ENCODE data around the gene KDM1A. TPM values are rescaled to one million over a fixed set of nuclear protein-coding genes. Genes with fewer than 3 reads are reported as not detected.

KDM1A gene
- total and polyA plus RNA-seq, 2 donors (not counting 3 experiments of a cell fraction or from before 2014, with no cell fraction given) = 105 to 111 TPM

GRCh38 chr1:22970096-22970495 lies 49.2 kb upstream of the KDM1A start:
- FAIRE-seq (no peak), DNase-seq (ENCODE audit: low read depth, low spot score) (no peak)
- H3K9me3 ChIP-seq (replicated peaks; ENCODE audit: control insufficient read depth, insufficient read depth, low read length) = no peaks in the 10 kb centered on the region
- H2AFZ ChIP-seq (ENCODE audit: low read depth, low read length) = no peak overlapping the region
- ChIA-PET POLR2A (no interaction called here), CTCF (interaction anchor here (1.5 kb wide), 1 partner anchor 35 kb away, joined by 4 read pairs; no protein-coding TSS in a partner anchor)
- H3K9me1 ChIP-seq (replicated peaks; ENCODE audit: control insufficient read depth, extremely low read depth, insufficient read depth, low read length) = no peaks in the 10 kb centered on the region
- no peak for TF ChIP-seq MYC (IDR thresholded peaks at IDR 0.05; ENCODE audit: low read depth, low read length)
- TF ChIP-seq CTCF (IDR thresholded peaks at IDR 0.05; ENCODE audit: extremely low read depth in 1 of 2, insufficient read depth in 1 of 2, low read depth in 1 of 2, low read length in 2 of 2) = no peak
- no peaks in the 10 kb centered on the region for H3K36me3 ChIP-seq (ENCODE audit: control insufficient read depth in 2 of 2, extremely low read depth in 1 of 2, insufficient read depth in 2 of 2, low read length in 2 of 2)
- intact Hi-C loops (cut with micrococcal nuclease) (loop anchor here (10.0 kb wide), 1 partner anchor 665 kb away; no protein-coding TSS in a partner anchor), dilution Hi-C loops (cut with MboI; ENCODE audit: extremely low pct_ligation_motif_present, low sequenced_read_pairs) (loop anchor here (25.0 kb wide), 1 partner anchor 308 kb away; the partner anchor contains the start of gene C1QB)
- H4K20me1 ChIP-seq (replicated peaks; ENCODE audit: control insufficient read depth, extremely low read depth, insufficient read depth, low read length) = no peaks in the 10 kb centered on the region
- H3K27me3 ChIP-seq (ENCODE audit: control insufficient read depth in 2 of 2, insufficient read depth in 2 of 2, low read length in 2 of 2) = peaks cover 28 to 42% of the 10 kb centered on the region in 2 experiments
- H3K79me2 ChIP-seq (ENCODE audit: control insufficient read depth, insufficient read depth, low read length) = no peaks in the 10 kb centered on the region
- BruUV-seq (replicated peaks) = no TSS peak
- no peak overlapping the region for H3K9ac ChIP-seq (replicated peaks; ENCODE audit: extremely low read depth, insufficient read depth, low read length)
- H3K4me1 ChIP-seq (ENCODE audit: control insufficient read depth, extremely low read depth, insufficient read depth, low read length) = peaks cover 4% of the 10 kb centered on the region
- H3K27ac ChIP-seq (ENCODE audit: insufficient read depth, low read depth, low read length) = no peak overlapping the region
- no peak overlapping the region for H3K4me2 ChIP-seq (ENCODE audit: insufficient read depth, low read length)
- H3K4me3 ChIP-seq (replicated peaks in 1 of 3; ENCODE audit: insufficient read depth in 1 of 3, low read depth in 1 of 3, low read length in 3 of 3) = no peak overlapping the region

- Histone ChIP-seq H4K20me1 (replicated peaks; ENCODE audit: control insufficient read depth, extremely low read depth, insufficient read depth, low read length) (no peaks in the 10 kb centered on the region), H3K4me3 (replicated peaks in 1 of 3; ENCODE audit: insufficient read depth in 1 of 3, low read depth in 1 of 3, low read length in 3 of 3) (no peak overlapping the region), H3K4me1 (ENCODE audit: control insufficient read depth, extremely low read depth, insufficient read depth, low read length) (peaks cover 14% of the 10 kb centered on the region), H2AFZ (ENCODE audit: low read depth, low read length) (no peak overlapping the region), H3K79me2 (ENCODE audit: control insufficient read depth, insufficient read depth, low read length) (no peaks in the 10 kb centered on the region), H3K27ac (ENCODE audit: insufficient read depth, low read depth, low read length) (no peak overlapping the region), H3K9me3 (replicated peaks; ENCODE audit: control insufficient read depth, insufficient read depth, low read length) (no peaks in the 10 kb centered on the region), H3K27me3 (ENCODE audit: control insufficient read depth in 2 of 2, insufficient read depth in 2 of 2, low read length in 2 of 2) (peaks cover 28 to 37% of the 10 kb centered on the region in 2 experiments), H3K36me3 (ENCODE audit: control insufficient read depth in 2 of 2, extremely low read depth in 1 of 2, insufficient read depth in 2 of 2, low read length in 2 of 2) (no peaks in the 10 kb centered on the region), H3K9ac (replicated peaks; ENCODE audit: extremely low read depth, insufficient read depth, low read length) (no peak overlapping the region), H3K9me1 (replicated peaks; ENCODE audit: control insufficient read depth, extremely low read depth, insufficient read depth, low read length) (no peaks in the 10 kb centered on the region), H3K4me2 (ENCODE audit: insufficient read depth, low read length) (no peak overlapping the region)
- no peak for DNase-seq (ENCODE audit: low read depth, low spot score)
- no peak for FAIRE-seq
- ChIA-PET POLR2A (no interaction called here), CTCF (interaction anchor here (1.2 to 2.3 kb wide), 4 partner anchors 33 to 568 kb away, joined by 3 to 8 read pairs (median 4); no protein-coding TSS in a partner anchor)
- no peak for TF ChIP-seq MYC (IDR thresholded peaks at IDR 0.05; ENCODE audit: low read depth, low read length)
- no peak for TF ChIP-seq GATA2 (IDR thresholded peaks at IDR 0.05; ENCODE audit: insufficient read depth, insufficient read length, low read depth, low read length)
- TF ChIP-seq FOS (IDR thresholded peaks at IDR 0.05; ENCODE audit: borderline replicate concordance, insufficient read depth, low read length) = no peak
- no peak for TF ChIP-seq POLR2A (IDR thresholded peaks at IDR 0.05; ENCODE audit: low read depth, low read length)
- TF ChIP-seq POLR2AphosphoS5 (IDR thresholded peaks at IDR 0.05; ENCODE audit: insufficient read depth, low read depth, low read length) = no peak
- no peak for TF ChIP-seq MAX (IDR thresholded peaks at IDR 0.05; ENCODE audit: insufficient read depth, insufficient read length)
- TF ChIP-seq CTCF (IDR thresholded peaks at IDR 0.05; ENCODE audit: extremely low read depth in 1 of 2, insufficient read depth in 1 of 2, low read depth in 1 of 2, low read length in 2 of 2) = no peak
- TF ChIP-seq EZH2 (IDR thresholded peaks at IDR 0.05; ENCODE audit: borderline replicate concordance, low read depth, low read length, severe bottlenecking) = no peak
- no peak for TF ChIP-seq JUN (IDR thresholded peaks at IDR 0.05; ENCODE audit: borderline replicate concordance, insufficient read depth, insufficient read length, low read depth)
- dilution Hi-C loops (cut with MboI; ENCODE audit: extremely low pct_ligation_motif_present, low sequenced_read_pairs) (loop anchor here (25.0 kb wide), 1 partner anchor 309 kb away; the partner anchor contains the start of gene C1QB), intact Hi-C loops (cut with micrococcal nuclease) (loop anchor here (10.0 kb wide), 1 partner anchor 664 kb away; no protein-coding TSS in a partner anchor)
- no TSS peak for BruUV-seq (replicated peaks)
These were observed 48.1 kb upstream of the KDM1A start for GRCh38 chr1:22971161-22971560.
